NCI-H2227 treated with DMSO at 0.1 percent for 48 hours (cell line): ENCODE measurements around the gene MAT2A.
A peak's percentile ranks its signal among the peaks of the same experiment; 100 is the strongest.

ENCODE experiments used
- DNase-seq: peaks from one replicate; lab custom pipeline; 2025; lab: John Stamatoyannopoulos, UW

The MAT2A gene

GRCh38 chr2:85538507-85539360, at the start of gene MAT2A:
Gene MAT2A, plus strand, starts transcription at chr2:85539168. Its CDS starts 120 bp downstream, at chr2:85539288.
- DNase-seq, result peak; percentile 98

GRCh38 chr2:85490861-85491755, 47.9 kb upstream of the MAT2A start:
- no peak for DNase-seq

- DNase-seq, result no peak
These were observed 42.5 kb upstream of the MAT2A start for GRCh38 chr2:85496436-85496835.

GRCh38 chr2:85497944-85498630, 40.9 kb upstream of the MAT2A start:
- no peak for DNase-seq

- no peak for DNase-seq
These were observed 37.7 kb upstream of the MAT2A start for GRCh38 chr2:85501248-85501647.

- DNase-seq, result no peak
These were observed 36.2 kb upstream of the MAT2A start for GRCh38 chr2:85502720-85503119.

- no peak for DNase-seq
These were observed 35.7 kb upstream of the MAT2A start for GRCh38 chr2:85503168-85503850.

- no peak for DNase-seq
These were observed 34.9 kb upstream of the MAT2A start for GRCh38 chr2:85503851-85504777.

- peak; percentile 24 for DNase-seq
These were observed 34.1 kb upstream of the MAT2A start for GRCh38 chr2:85504778-85505261.

- DNase-seq, result no peak
These were observed 33.3 kb upstream of the MAT2A start for GRCh38 chr2:85505551-85506238.

- DNase-seq, result no peak
These were observed 32.2 kb upstream of the MAT2A start for GRCh38 chr2:85506768-85507181.

GRCh38 chr2:85511008-85511811, 27.8 kb upstream of the MAT2A start:
- no peak for DNase-seq

- DNase-seq, result no peak
These were observed 24.6 kb upstream of the MAT2A start for GRCh38 chr2:85514323-85514722.

GRCh38 chr2:85516653-85517389, 22.1 kb upstream of the MAT2A start:
- DNase-seq, result no peak

- DNase-seq, result no peak
These were observed 16.8 kb upstream of the MAT2A start for GRCh38 chr2:85522090-85522647.

GRCh38 chr2:85523062-85523902, 15.7 kb upstream of the MAT2A start:
- DNase-seq, result no peak

- DNase-seq, result no peak
These were observed 15.0 kb upstream of the MAT2A start for GRCh38 chr2:85523903-85524335.
